SK-N-SH (cell line): Measurements from ENCODE around the gene PSMB10. TPM values are rescaled to one million over a fixed set of nuclear protein-coding genes. Genes with fewer than 3 reads are reported as not detected.

ENCODE experiments used
- CTCF ChIA-PET: fragments of 300-600, 350-600 bp; formaldehyde crosslinking; extraction: SDS; loops from one replicate; lab custom pipeline; 2021; lab: Yijun Ruan, JAX
- POLR2A ChIA-PET: fragments of 350-600 bp; sonication (Branson Sonifier 250); formaldehyde crosslinking; extraction: SDS; loops from one replicate; lab custom pipeline; 2020; ENCODE audit warnings: antibody characterized with exemption, inconsistent platforms; lab: Yijun Ruan, JAX
- DNase-seq: peaks from one replicate; pipeline ENCODE4 v3.0.0; 2012
- H2AFZ ChIP-seq: fragments of 200-600 bp; sonication (generic); 2 replicates; pipeline ENCODE4 v1.8.1; 2016; ENCODE audit warnings: antibody characterized with exemption, mild to moderate bottlenecking, low read depth
- H3F3A ChIP-seq: fragments of 200-600 bp; sonication (generic); replicated peaks from 2 replicates; pipeline ENCODE3; 2016; ENCODE audit warnings: antibody characterized with exemption, mild to moderate bottlenecking; ENCODE audit not compliant: insufficient read depth
- H3K27ac ChIP-seq, 2 experiments: fragments of 200-500 bp in 1 of 2; fragments of 200-600 bp in 1 of 2; sonication (Bioruptor generic) in 1 of 2; sonication (generic), shearing (Covaris generic) in 1 of 2; 2 replicates each; pipeline versions ENCODE4 v1.5.1 to v1.6.1; 2014 to 2016; ENCODE audit warnings: low read depth in 2 of 2, inconsistent platforms in 1 of 2, low read length in 1 of 2, mild to moderate bottlenecking in 1 of 2, mixed read lengths in 1 of 2
- H3K27me3 ChIP-seq: fragments of 200-600 bp; sonication (generic), shearing (Covaris generic); 2 replicates; pipeline ENCODE4 v1.6.1; 2016; ENCODE audit warnings: mixed run types; ENCODE audit not compliant: insufficient read depth
- H3K36me3 ChIP-seq, 2 experiments: fragments of 200-500 bp in 1 of 2; fragments of 200-600 bp in 1 of 2; sonication (Bioruptor generic) in 1 of 2; sonication (generic) in 1 of 2; replicated peaks in 1 of 2; 2 replicates each; pipeline versions ENCODE3 to v1.5.1; 2014 to 2016; ENCODE audit warnings: low read length in 1 of 2, mild to moderate bottlenecking in 1 of 2; ENCODE audit not compliant: insufficient read depth in 2 of 2, control insufficient read depth in 1 of 2
- H3K4me1 ChIP-seq, 2 experiments: fragments of 200-500 bp in 1 of 2; fragments of 200-600 bp in 1 of 2; sonication (Bioruptor generic) in 1 of 2; sonication (generic), shearing (Covaris generic) in 1 of 2; 2 replicates each; pipeline versions ENCODE4 v1.5.1 to v1.6.1; 2014 to 2016; ENCODE audit warnings: low read depth in 1 of 2, low read length in 1 of 2, mixed run types in 1 of 2; ENCODE audit not compliant: insufficient read depth in 2 of 2, control insufficient read depth in 1 of 2
- H3K4me2 ChIP-seq: fragments of 200-600 bp; sonication (generic), shearing (Covaris generic); 2 replicates; pipeline ENCODE4 v1.6.1; 2017; ENCODE audit warnings: mixed run types
- H3K4me3 ChIP-seq, 2 experiments: fragments of 200-500 bp in 1 of 2; fragments of 200-600 bp in 1 of 2; sonication (Bioruptor generic) in 1 of 2; sonication (generic), shearing (Covaris generic) in 1 of 2; 2 replicates each; pipeline versions ENCODE4 v1.5.1 to v1.8.1; 2014 to 2016; ENCODE audit warnings: low read depth in 2 of 2, inconsistent platforms in 1 of 2, low read length in 1 of 2, mild to moderate bottlenecking in 1 of 2, mixed read lengths in 1 of 2, moderate library complexity in 1 of 2
- H3K79me2 ChIP-seq: fragments of 200-600 bp; sonication (generic); 2 replicates; pipeline ENCODE4 v1.8.1; 2017; ENCODE audit warnings: mild to moderate bottlenecking; ENCODE audit not compliant: insufficient read depth
- H3K9ac ChIP-seq: fragments of 200-600 bp; sonication (generic); 2 replicates; pipeline ENCODE4 v1.6.1; 2017; ENCODE audit warnings: mixed run types
- H3K9me2 ChIP-seq: fragments of 200-600 bp; sonication (generic); 2 replicates; pipeline ENCODE4 v1.6.1; 2017; ENCODE audit warnings: mixed run types
- H3K9me3 ChIP-seq: fragments of 200-600 bp; sonication (generic); 2 replicates; pipeline ENCODE4 v1.6.1; 2017; ENCODE audit warnings: mixed run types, mild to moderate bottlenecking, moderate library complexity
- H4K20me1 ChIP-seq: fragments of 200-600 bp; sonication (generic); 2 replicates; pipeline ENCODE4 v1.6.1; 2017; ENCODE audit warnings: mild to moderate bottlenecking, mixed run types; ENCODE audit not compliant: insufficient read depth
- ELF1 ChIP-seq: IDR thresholded peaks from 2 replicates; pipeline ENCODE4 v1.4.0; 2012
- EZH2phosphoT487 ChIP-seq: fragments of 200-600 bp; sonication (generic); IDR thresholded peaks from 2 replicates; pipeline ENCODE4 v1.6.1; 2017; ENCODE audit warnings: low read depth, mixed run types, mild to moderate bottlenecking, antibody characterized with exemption, moderate library complexity, borderline replicate concordance
- FOSL2 ChIP-seq: IDR thresholded peaks from 2 replicates; pipeline ENCODE4 v1.4.0; 2012; ENCODE audit warnings: low read depth, mild to moderate bottlenecking, moderate library complexity, borderline replicate concordance
- JUND ChIP-seq: IDR thresholded peaks from 2 replicates; pipeline ENCODE4 v1.4.0; 2012
- NRF1 ChIP-seq: IDR thresholded peaks from 2 replicates; pipeline ENCODE4 v1.6.1; 2012; ENCODE audit warnings: low read depth, mild to moderate bottlenecking, low read length
- RFX5 ChIP-seq: IDR thresholded peaks from 2 replicates; pipeline ENCODE4 v1.6.1; 2012; ENCODE audit warnings: mild to moderate bottlenecking, improper control_type of control experiment, low read length
- RXRA ChIP-seq: IDR thresholded peaks from 2 replicates; pipeline ENCODE4 v1.4.0; 2012; ENCODE audit warnings: low read depth, mild to moderate bottlenecking, borderline replicate concordance
- TAF1 ChIP-seq: IDR thresholded peaks from 2 replicates; pipeline ENCODE4 v1.6.1; 2012; ENCODE audit warnings: low read depth, mild to moderate bottlenecking, low read length, moderate library complexity, borderline replicate concordance
- TEAD4 ChIP-seq: IDR thresholded peaks from 2 replicates; pipeline ENCODE4 v1.4.0; 2012; ENCODE audit warnings: mild to moderate bottlenecking, borderline replicate concordance; ENCODE audit not compliant: insufficient read depth
- YY1 ChIP-seq: IDR thresholded peaks from 2 replicates; pipeline ENCODE4 v1.4.0; 2012; ENCODE audit warnings: low read depth, mild to moderate bottlenecking
- WGBS: methylation state at CpG from one replicate; pipeline ENCODE4 v1.1.6; 2017; ENCODE audit warnings: low lambda C conversion rate; 5-methylcytosine and 5-hydroxymethylcytosine counted together
- polyA plus RNA-seq, 3 experiments: library from polyadenylated mRNA; depleted of rRNA; stranded (reverse); fragments of >200 nt; gene quantifications; 2 replicates each; pipeline ENCODE4 v1.2.3, GENCODE V29; 2012
- TF ChIP-seq, protein P1 (sequence below): fragments of 150-350 bp; IDR thresholded peaks from 2 replicates; pipeline ENCODE4 v1.6.1; 2016; ENCODE audit warnings: mild to moderate bottlenecking, low read depth, low read length
- TF ChIP-seq, protein P2 (sequence below): fragments of 200-600 bp; sonication (generic); IDR thresholded peaks from 2 replicates; pipeline ENCODE4 v1.6.1; 2017; ENCODE audit warnings: antibody characterized with exemption, mild to moderate bottlenecking, moderate library complexity
- TF ChIP-seq, protein P3 (sequence below): IDR thresholded peaks from 2 replicates; pipeline ENCODE4 v1.4.0; 2012; ENCODE audit warnings: low read depth, borderline replicate concordance
- TF ChIP-seq, protein P4 (sequence below): IDR thresholded peaks from 2 replicates; pipeline ENCODE4 v1.4.0; 2012; ENCODE audit warnings: low read depth, borderline replicate concordance
- TF ChIP-seq, protein P5 (sequence below): IDR thresholded peaks from 2 replicates; pipeline ENCODE4; 2012
- TF ChIP-seq, protein P6 (sequence below): fragments of 150-350 bp; IDR thresholded peaks from 2 replicates; pipeline ENCODE4 v1.6.1; 2017; ENCODE audit warnings: antibody characterized with exemption, low read length, low read depth, borderline replicate concordance

PSMB10 gene
- polyA plus RNA-seq, 1 of the 3 experiments (the other 2 are of a cell fraction) = 57.8 TPM

DNA sequence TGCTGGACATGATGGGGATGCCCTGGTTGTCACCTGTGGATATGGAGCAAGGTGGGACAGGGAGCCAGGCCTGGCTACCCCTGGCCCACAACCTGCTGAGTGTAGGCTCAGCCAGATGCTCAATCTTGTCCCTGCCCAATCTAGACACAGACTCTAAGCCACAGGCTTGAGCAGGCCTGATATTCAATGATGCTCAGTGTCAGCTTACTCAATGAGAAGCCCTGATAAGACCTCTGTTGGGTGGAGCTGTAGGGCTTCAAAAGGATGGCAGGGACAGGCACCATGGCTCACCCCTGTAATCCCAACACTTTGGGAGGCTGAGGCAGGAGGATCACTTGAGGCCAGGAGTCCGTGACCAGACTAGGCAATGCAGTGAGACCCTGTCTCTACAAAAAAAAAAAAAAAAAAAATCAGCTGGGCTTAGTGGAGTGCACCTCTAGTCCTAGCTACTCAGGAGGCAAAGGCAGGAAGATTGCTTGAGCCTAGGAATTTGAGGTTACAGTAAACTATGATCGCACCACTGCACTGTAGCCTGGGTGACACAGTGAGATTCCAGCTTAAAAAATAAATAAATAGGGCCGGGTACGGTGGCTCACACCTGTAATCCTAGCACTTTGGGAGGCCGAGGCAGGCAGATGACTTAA is 3.9 kb upstream of the PSMB10 start:
- no peaks in the 10 kb centered on the region for H3K27me3 ChIP-seq
- peaks cover 13% of the 10 kb centered on the region; the same call in 1 of the 2 replicates for H4K20me1 ChIP-seq
- H3K36me3 ChIP-seq = peaks cover 12 to 34% of the 10 kb centered on the region in 2 experiments
- H3K4me3 ChIP-seq = no peak overlapping the region
- H2AFZ ChIP-seq = no peak overlapping the region
- H3K4me2 ChIP-seq = no peak overlapping the region
- WGBS = 97% methylated on average over 5 of the region's 5 CpGs
- peaks cover 5 to 28% of the 10 kb centered on the region in 2 experiments; a peak in 2 of 4 replicates for H3K4me1 ChIP-seq
- peaks cover 27% of the 10 kb centered on the region for H3F3A ChIP-seq
- peaks cover 28% of the 10 kb centered on the region for H3K79me2 ChIP-seq
- H3K9ac ChIP-seq = no peak overlapping the region
- ChIA-PET POLR2A (interaction anchor here (1.2 to 1.4 kb wide), 3 partner anchors 9 to 26 kb away, joined by 4 to 6 read pairs (median 4); no protein-coding TSS in a partner anchor), CTCF (interaction anchor here (0.9 to 28.1 kb wide), 10 partner anchors 9 to 125 kb away, joined by 3 to 564 read pairs (median 9); partner anchors contain the start of genes CTRL, EDC4, NRN1L and NUTF2)
- TF ChIP-seq RXRA (no peak), NRF1 (no peak), TEAD4 (no peak), YY1 (no peak), ELF1 (no peak), TAF1 (no peak), JUND (no peak), FOSL2 (no peak), EZH2phosphoT487 (no peak), RFX5 (no peak)
- TF ChIP-seq, protein P1, sequence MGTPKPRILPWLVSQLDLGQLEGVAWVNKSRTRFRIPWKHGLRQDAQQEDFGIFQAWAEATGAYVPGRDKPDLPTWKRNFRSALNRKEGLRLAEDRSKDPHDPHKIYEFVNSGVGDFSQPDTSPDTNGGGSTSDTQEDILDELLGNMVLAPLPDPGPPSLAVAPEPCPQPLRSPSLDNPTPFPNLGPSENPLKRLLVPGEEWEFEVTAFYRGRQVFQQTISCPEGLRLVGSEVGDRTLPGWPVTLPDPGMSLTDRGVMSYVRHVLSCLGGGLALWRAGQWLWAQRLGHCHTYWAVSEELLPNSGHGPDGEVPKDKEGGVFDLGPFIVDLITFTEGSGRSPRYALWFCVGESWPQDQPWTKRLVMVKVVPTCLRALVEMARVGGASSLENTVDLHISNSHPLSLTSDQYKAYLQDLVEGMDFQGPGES = no peak
- TF ChIP-seq, protein P2, sequence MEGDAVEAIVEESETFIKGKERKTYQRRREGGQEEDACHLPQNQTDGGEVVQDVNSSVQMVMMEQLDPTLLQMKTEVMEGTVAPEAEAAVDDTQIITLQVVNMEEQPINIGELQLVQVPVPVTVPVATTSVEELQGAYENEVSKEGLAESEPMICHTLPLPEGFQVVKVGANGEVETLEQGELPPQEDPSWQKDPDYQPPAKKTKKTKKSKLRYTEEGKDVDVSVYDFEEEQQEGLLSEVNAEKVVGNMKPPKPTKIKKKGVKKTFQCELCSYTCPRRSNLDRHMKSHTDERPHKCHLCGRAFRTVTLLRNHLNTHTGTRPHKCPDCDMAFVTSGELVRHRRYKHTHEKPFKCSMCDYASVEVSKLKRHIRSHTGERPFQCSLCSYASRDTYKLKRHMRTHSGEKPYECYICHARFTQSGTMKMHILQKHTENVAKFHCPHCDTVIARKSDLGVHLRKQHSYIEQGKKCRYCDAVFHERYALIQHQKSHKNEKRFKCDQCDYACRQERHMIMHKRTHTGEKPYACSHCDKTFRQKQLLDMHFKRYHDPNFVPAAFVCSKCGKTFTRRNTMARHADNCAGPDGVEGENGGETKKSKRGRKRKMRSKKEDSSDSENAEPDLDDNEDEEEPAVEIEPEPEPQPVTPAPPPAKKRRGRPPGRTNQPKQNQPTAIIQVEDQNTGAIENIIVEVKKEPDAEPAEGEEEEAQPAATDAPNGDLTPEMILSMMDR = no peak
- TF ChIP-seq, protein P3, sequence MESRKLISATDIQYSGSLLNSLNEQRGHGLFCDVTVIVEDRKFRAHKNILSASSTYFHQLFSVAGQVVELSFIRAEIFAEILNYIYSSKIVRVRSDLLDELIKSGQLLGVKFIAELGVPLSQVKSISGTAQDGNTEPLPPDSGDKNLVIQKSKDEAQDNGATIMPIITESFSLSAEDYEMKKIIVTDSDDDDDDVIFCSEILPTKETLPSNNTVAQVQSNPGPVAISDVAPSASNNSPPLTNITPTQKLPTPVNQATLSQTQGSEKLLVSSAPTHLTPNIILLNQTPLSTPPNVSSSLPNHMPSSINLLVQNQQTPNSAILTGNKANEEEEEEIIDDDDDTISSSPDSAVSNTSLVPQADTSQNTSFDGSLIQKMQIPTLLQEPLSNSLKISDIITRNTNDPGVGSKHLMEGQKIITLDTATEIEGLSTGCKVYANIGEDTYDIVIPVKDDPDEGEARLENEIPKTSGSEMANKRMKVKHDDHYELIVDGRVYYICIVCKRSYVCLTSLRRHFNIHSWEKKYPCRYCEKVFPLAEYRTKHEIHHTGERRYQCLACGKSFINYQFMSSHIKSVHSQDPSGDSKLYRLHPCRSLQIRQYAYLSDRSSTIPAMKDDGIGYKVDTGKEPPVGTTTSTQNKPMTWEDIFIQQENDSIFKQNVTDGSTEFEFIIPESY = no peak
- TF ChIP-seq, protein P4, sequence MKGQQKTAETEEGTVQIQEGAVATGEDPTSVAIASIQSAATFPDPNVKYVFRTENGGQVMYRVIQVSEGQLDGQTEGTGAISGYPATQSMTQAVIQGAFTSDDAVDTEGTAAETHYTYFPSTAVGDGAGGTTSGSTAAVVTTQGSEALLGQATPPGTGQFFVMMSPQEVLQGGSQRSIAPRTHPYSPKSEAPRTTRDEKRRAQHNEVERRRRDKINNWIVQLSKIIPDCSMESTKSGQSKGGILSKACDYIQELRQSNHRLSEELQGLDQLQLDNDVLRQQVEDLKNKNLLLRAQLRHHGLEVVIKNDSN = no peak
- TF ChIP-seq, protein P5, sequence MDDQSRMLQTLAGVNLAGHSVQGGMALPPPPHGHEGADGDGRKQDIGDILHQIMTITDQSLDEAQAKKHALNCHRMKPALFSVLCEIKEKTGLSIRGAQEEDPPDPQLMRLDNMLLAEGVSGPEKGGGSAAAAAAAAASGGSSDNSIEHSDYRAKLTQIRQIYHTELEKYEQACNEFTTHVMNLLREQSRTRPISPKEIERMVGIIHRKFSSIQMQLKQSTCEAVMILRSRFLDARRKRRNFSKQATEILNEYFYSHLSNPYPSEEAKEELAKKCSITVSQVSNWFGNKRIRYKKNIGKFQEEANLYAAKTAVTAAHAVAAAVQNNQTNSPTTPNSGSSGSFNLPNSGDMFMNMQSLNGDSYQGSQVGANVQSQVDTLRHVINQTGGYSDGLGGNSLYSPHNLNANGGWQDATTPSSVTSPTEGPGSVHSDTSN = no peak
- TF ChIP-seq, protein P6, sequence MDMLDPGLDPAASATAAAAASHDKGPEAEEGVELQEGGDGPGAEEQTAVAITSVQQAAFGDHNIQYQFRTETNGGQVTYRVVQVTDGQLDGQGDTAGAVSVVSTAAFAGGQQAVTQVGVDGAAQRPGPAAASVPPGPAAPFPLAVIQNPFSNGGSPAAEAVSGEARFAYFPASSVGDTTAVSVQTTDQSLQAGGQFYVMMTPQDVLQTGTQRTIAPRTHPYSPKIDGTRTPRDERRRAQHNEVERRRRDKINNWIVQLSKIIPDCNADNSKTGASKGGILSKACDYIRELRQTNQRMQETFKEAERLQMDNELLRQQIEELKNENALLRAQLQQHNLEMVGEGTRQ = no peak
- no peaks in the 10 kb centered on the region for H3K9me2 ChIP-seq
- H3K27ac ChIP-seq = no peak overlapping the region
- DNase-seq = no peak
- no peaks in the 10 kb centered on the region for H3K9me3 ChIP-seq
